KOPT-K1 (cell line): ENCODE data around the gene GBF1.

Source experiments
- H3K27ac ChIP-seq: fragments of 200-600 bp; sonication (generic); 2 replicates; pipeline ENCODE4 v1.5.1; 2016; ENCODE audit warnings: antibody characterized with exemption, mild to moderate bottlenecking, low read depth, low read length; ENCODE audit not compliant: poor library complexity, severe bottlenecking
- H3K36me3 ChIP-seq: fragments of 200-600 bp; sonication (generic); 2 replicates; pipeline ENCODE4 v1.5.1; 2017; ENCODE audit warnings: antibody characterized with exemption, mild to moderate bottlenecking, low read length, moderate library complexity; ENCODE audit not compliant: insufficient read depth
- H3K9me3 ChIP-seq: fragments of 200-600 bp; sonication (generic); 2 replicates; pipeline ENCODE4 v1.5.1; 2017; ENCODE audit warnings: antibody characterized with exemption, low read length, mild to moderate bottlenecking; ENCODE audit not compliant: insufficient read depth, poor library complexity, severe bottlenecking

Gene GBF1

DNA sequence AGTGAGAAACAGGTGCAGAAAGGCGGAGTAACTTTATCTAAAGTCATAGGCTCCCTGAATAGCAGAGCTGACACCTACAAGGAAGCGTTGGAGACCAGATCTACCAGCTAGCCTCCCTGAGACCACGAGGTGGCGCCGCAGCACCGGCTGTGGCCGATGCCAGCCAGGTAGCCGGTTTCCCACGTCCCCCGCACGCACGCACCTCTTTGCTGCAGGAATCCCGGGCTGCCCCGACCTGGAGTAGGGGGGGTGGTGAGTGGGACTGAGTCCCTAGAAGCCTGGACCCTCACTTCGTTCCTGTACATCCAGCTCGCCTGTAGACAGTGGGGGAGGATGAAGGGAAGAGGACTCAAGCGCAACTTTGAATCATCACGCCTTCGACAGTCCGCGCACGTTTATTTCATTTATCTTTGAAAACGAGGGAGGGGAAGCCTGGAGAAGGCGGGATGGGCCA is 15.5 kb upstream of the GBF1 start:
- Histone ChIP-seq H3K9me3 (no peaks in the 10 kb centered on the region), H3K36me3 (no peaks in the 10 kb centered on the region), H3K27ac (no peak overlapping the region)

DNA sequence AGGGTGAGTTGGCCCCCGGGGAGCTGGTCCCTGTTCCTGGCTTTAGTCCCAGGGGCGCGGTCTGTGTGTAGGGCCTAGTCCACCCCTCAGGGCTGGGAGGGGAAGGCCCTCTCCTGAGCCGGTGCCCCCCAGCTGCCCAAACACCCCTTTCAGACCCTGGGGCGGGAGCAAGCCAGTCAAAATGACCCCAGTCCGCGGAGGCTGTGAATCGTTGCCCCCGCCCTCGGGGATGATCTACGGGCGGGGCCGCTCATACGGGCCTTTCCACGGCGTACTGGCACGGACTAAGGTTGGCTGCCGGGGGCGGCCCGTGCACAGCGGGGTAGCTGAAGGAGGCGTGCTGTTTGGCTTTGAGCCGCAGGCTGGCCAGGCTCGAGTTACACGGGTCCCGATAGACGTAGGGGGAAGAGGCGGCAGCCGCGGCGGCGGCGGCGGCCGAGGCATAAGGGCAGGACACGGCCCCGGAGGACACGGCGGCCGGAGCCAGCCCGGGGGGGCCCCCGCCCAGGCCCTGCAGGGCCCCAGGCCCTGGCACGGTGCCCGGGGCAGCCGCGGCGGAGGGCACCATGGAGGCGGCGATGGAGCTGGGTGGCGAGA is 15.0 kb upstream of the GBF1 start:
- Histone ChIP-seq H3K9me3 (no peaks in the 10 kb centered on the region), H3K27ac (no peak overlapping the region), H3K36me3 (no peaks in the 10 kb centered on the region)

DNA sequence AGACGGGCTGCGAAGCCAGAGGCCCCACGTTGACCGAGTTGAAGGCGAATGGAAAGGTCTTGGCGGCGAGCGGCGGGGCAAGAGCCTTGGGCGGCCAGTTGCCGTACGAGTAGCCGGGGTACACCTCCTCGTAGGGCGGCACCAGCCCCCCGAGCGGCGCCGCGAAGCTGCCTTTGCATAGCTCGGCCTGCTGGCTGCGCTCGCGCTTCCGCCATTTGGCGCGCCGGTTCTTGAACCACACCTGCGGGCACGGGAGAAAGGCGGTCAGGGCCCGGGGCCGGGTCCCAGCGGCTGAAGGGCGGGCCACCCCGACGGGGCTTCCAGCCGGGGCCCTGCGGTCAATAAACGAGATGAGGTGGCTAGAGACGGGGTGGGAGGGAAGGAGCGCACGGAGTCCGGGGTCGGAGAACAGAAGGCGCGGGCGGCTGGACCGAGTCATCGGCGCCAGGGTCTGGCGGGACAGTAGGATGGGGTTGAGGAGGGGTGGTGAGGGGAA is 14.4 kb upstream of the GBF1 start:
- Histone ChIP-seq H3K36me3 (no peaks in the 10 kb centered on the region), H3K9me3 (no peaks in the 10 kb centered on the region), H3K27ac (no peak overlapping the region)

DNA sequence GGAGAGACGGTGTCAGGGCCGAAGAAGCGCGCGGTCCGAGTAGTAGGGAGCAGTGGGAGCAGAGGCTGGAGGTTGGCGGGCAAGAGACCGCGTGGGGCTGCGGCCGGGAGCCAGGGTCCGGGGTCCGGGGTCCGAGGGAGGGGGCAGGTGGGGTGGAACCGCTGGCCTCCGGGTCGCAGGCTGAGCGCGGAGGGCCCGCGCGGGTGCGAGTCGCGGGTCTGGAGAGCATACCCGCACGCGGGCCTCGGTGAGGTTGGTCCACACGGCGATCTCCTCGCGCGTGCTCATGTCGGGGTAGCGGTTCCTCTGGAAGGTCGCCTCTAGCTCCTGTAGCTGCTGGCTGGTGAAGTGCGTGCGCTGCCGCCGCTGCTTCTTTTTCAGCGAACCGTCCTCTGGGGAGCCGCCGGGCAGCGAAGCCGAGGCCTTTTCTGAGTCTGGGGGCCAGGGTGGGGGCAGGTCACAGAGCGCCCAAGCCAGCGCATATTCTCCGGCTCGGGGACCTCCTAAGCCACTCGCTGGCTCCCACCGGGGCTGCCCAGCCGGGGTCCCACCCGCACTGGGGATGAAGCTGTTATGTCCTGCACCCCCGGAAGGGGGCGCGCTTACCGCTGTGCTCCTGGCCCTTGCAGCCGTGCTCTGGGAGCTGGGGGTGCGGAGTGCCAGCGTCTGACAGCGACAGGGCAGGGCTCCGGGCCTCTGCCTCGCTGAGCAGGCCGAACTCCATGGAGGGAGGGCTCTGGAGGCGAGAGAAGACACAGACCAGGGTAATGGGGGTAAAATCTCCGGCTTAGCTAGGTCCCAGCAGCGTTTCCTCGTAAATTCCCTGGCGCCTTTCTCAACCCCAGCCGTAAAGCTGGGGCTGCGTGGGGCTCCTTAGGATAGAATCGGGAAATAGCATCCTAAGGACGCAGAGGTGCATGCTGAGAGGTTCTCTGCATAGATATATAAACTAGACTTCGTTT is 13.7 kb upstream of the GBF1 start:
- Histone ChIP-seq H3K27ac (no peak overlapping the region), H3K9me3 (no peaks in the 10 kb centered on the region), H3K36me3 (no peaks in the 10 kb centered on the region)

- Histone ChIP-seq H3K36me3 (no peaks in the 10 kb centered on the region), H3K9me3 (no peaks in the 10 kb centered on the region), H3K27ac (no peak overlapping the region)
Observed at GRCh38 chr10:102233997-102234396, 11.3 kb upstream of the GBF1 start.

DNA sequence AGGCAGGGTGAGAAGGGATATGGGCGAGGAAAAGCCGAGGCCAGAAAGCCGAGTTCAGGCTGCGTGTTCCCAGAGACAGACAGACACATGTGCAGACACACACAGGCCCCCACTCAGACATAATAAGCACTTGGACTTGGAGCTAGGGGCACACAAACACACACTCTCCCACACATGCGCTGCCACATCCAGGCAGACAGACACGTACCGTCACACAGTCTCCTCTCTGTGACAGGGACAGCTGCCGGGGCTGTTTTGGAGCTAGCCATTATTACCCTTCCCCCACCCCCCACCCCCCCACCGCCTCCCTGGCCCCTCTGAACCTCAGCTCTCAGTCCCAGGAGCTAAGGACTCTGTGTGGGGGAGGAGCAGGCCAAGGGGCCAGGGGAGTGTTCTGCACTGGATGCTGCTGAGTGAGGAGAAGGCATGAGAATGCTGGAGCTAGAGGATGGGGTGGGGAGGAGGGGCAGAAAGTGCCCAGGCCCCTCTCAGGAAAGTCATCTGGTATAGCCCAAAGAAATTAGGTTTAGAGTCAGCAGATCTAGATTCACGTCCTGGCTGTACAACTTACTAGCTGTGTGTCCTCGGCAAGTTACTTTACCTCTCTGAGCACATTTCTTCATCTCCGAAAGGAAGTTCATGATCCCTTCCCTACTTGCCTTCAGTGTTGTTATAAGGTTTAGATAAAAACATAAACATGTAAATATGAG is 10.3 kb upstream of the GBF1 start:
- H3K36me3 ChIP-seq, result no peaks in the 10 kb centered on the region
- no peaks in the 10 kb centered on the region for H3K9me3 ChIP-seq
- H3K27ac ChIP-seq, result no peak overlapping the region

DNA sequence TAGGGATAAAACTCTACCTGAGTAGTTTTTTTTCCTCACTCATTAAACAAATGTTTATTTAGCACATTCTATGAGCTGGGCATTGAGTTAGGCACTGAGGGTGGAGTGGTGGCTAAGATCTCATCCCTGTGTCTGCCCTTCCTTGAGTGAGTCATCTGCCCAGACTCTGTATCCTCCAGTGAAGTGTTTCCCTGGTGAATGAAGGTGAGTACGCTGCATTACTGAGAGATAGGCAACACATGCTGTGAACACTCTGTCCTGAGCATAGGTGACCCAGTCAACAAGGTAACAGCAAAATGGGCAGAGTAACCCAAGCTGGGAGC is 9.8 kb upstream of the GBF1 start:
- Histone ChIP-seq H3K27ac (no peak overlapping the region), H3K36me3 (no peaks in the 10 kb centered on the region), H3K9me3 (no peaks in the 10 kb centered on the region)

DNA sequence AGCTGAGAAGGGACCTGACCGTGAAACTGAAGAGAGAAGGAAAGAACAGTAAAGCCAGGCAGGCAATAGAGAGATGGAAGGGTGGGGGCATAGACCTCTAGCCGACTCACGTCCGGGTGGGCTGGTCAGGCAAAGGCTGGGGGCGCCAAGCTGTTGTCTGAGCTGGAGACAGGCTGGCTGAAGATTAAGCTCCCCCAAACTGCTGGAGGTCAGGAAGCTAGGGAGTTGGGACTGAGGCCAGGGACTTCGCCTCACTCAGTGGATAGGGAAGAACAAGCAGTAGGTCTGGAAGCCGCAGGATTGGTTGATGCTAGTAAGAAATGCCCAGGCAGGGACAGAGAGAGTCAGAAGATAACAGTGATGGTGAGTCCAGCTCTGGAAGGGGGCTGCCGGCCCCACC is 9.3 kb upstream of the GBF1 start:
- Histone ChIP-seq H3K27ac (no peak overlapping the region), H3K36me3 (no peaks in the 10 kb centered on the region), H3K9me3 (no peaks in the 10 kb centered on the region)

DNA sequence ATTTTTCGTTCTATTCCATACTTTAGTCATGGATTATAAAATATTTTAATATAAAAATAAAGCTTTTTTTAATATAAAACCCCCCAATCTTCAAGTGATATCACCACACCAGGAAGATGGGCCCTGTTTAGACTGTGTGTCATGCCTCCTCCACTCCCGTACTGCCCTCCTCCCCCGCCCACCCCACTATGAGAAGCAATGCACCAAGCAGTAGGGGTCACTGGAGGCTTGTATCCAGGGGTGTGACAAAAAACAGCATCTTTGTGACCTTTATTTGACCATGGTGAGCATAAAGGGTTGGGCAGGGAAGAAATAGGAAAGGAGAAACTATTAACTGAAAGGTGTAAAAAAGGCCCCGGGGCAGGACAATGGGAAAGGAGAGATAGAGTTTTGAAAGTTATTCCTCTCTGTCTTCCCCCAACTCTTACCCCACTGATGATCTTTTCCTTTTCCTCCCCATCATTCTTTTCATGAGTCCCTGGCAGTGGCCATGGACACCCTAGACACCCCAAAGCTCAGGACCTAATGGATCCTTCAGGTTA is 7.5 kb upstream of the GBF1 start:
- no peak overlapping the region for H3K27ac ChIP-seq
- H3K9me3 ChIP-seq, result no peaks in the 10 kb centered on the region
- H3K36me3 ChIP-seq, result no peaks in the 10 kb centered on the region

DNA sequence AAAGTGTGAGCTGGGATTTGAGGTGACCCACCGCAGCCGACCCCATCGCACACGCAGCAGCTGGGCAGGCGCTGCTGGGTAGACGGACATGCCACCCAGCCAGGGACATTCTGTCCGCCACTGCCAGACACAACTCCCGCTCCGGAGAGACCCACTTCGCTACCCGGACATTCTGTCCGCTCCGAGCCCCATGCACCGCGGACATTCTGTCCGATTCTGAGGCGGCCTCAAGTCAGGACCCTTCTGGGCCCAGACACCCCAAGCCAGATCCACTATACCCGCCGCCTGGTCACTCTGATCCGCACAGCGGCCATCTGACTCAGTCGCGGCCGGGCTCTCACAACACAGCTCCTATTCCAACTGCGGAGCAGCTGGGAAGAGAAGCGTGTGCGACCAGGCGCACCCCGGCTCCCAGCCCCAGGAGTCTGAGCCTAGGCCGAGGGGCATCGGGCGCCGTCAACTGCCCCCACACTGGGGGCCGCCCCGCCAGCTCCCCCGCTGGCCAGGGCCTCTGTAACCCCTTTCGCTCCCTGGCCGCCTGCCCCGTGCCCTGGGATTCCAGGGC is 4.8 kb upstream of the GBF1 start:
- Histone ChIP-seq H3K36me3 (no peaks in the 10 kb centered on the region), H3K9me3 (no peaks in the 10 kb centered on the region), H3K27ac (no peak overlapping the region)

DNA sequence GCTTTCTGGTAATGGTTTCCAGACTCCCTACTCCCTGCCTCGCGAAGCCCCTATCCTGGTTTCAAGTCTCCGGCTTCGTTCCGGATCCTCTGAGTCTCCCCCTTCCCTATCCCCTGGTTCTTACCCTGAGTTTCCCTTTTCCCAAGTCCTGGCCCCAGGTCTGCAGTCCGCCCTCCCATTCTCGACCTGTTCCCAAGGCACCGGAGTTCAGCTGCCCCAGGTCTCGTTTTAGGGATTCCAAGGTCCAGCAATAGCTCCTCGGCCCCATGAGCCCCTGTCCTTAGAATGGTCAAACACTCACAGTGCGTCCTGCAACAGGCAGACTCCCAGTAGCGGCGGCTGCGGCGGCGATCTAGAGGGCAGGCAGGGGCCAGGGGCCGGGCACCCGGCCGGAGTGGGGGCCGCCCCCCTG is 4.3 kb upstream of the GBF1 start:
- no peaks in the 10 kb centered on the region for H3K36me3 ChIP-seq
- no peaks in the 10 kb centered on the region for H3K9me3 ChIP-seq
- no peak overlapping the region for H3K27ac ChIP-seq

GRCh38 chr10:102241444-102242117 is 3.8 kb upstream of the GBF1 start, which contains the start of gene PITX3:
Gene PITX3 (minus strand): TSS chr10:102241512. CDS start chr10:102232080, 9,432 bp downstream.
- Histone ChIP-seq H3K9me3 (no peaks in the 10 kb centered on the region), H3K27ac (no peak within 1 kb of the TSS), H3K36me3 (no peaks in the 10 kb centered on the region)

GRCh38 chr10:102242118-102242485 is 3.2 kb upstream of the GBF1 start:
- H3K36me3 ChIP-seq, result peaks cover 2% of the 10 kb centered on the region; the same call in 1 of the 2 replicates
- H3K27ac ChIP-seq, result no peak overlapping the region
- H3K9me3 ChIP-seq, result no peaks in the 10 kb centered on the region

- Histone ChIP-seq H3K36me3 (peaks cover 14% of the 10 kb centered on the region; the same call in 1 of the 2 replicates), H3K27ac (no peak overlapping the region), H3K9me3 (no peaks in the 10 kb centered on the region)
Observed at GRCh38 chr10:102243309-102243708, 2.0 kb upstream of the GBF1 start.
